ENCODE data around the gene SPTBN1.

Gene SPTBN1

DNA sequence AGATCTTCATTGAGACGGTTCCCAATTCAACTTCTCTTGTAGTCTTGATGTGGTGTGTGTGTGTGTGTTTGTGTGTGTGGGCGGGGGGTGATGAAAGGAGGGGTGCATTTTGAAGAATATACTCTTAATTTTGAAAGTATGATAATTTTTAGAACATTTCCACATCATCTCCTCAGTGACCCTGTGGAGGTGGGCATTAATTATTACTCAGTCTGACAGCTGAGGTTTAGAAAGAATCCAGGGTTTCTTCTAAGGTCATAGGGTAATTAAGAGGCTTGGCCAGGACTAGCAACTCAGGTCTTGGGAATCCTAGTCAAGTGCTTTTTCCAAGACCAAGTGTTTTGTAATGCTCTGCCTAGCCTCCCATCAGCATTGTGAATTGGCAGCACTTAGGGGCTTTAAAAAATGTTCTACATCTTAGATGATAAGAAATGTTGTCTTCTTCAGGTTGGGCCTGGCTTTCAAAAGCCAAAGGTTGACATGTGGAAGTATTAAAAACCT, 100.5 kb downstream of the SPTBN1 start:
- TF ChIP-seq, protein P1, sequence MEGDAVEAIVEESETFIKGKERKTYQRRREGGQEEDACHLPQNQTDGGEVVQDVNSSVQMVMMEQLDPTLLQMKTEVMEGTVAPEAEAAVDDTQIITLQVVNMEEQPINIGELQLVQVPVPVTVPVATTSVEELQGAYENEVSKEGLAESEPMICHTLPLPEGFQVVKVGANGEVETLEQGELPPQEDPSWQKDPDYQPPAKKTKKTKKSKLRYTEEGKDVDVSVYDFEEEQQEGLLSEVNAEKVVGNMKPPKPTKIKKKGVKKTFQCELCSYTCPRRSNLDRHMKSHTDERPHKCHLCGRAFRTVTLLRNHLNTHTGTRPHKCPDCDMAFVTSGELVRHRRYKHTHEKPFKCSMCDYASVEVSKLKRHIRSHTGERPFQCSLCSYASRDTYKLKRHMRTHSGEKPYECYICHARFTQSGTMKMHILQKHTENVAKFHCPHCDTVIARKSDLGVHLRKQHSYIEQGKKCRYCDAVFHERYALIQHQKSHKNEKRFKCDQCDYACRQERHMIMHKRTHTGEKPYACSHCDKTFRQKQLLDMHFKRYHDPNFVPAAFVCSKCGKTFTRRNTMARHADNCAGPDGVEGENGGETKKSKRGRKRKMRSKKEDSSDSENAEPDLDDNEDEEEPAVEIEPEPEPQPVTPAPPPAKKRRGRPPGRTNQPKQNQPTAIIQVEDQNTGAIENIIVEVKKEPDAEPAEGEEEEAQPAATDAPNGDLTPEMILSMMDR (IDR thresholded peaks at IDR 0.05; ENCODE audit: extremely low read depth, insufficient read depth, missing control alignments): no peak
- in situ Hi-C loops (cut with MboI; ENCODE audit: low pct_unique_long_range_greater_than_20kb, low sequenced_read_pairs, unreplicated experiment): no loop called here
- DNase-seq (ENCODE audit: low spot score): no peak

DNA sequence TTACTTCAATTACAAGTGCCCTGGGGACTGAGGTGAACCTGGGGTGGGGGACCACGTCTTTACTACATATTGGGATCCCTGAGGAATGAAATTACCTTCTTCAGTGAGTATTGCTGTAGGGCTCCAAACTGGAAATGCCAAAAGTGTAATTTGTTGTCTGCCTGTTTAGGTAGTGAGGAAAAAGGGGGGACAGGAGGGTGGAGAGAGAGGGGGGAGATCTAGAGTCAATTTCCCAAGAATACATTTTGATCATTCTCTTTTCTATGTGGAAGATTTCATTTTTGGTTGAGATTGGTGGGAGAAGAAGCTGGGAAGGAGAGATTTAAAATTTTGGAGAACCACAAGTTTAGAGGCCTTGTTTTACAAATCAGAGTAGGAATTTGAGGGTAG, 101.1 kb downstream of the SPTBN1 start:
- DNase-seq (ENCODE audit: low spot score): no peak
- TF ChIP-seq, protein P1 (IDR thresholded peaks at IDR 0.05; ENCODE audit: extremely low read depth, insufficient read depth, missing control alignments): no peak
- in situ Hi-C loops (cut with MboI; ENCODE audit: low pct_unique_long_range_greater_than_20kb, low sequenced_read_pairs, unreplicated experiment): no loop called here

DNA sequence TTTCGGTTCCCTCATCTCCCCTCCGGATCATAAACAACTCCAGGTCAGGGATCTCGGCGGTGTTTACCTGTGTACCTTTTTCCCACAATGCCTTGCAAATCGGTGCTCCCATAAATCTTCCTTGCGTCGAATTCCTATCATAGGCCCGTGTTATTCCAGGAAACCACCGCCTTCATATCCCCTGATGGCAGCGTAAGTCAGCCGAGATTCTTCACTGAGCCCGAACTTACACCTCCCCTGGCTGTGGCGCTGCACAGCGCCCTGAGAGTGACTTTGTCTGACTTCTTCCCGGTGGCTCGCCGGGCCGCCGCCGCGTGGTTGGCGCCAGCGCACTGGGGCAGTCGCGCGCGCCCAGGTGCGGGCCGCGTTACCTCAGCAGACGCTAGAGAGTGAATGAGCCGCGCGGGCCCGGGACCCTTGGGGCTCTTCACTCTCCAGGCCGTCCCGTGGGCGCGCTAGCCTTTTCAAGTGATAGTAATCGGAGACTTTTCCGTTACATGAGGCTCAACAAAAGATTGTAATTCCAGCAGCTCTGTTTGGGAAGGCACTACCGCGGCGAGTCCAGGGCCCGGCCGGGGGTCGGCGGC, 101.6 kb downstream of the SPTBN1 start:
- TF ChIP-seq, protein P1 (IDR thresholded peaks at IDR 0.05; ENCODE audit: extremely low read depth, insufficient read depth, missing control alignments): no peak
- DNase-seq (ENCODE audit: low spot score): peak; percentile 63
- in situ Hi-C loops (cut with MboI; ENCODE audit: low pct_unique_long_range_greater_than_20kb, low sequenced_read_pairs, unreplicated experiment): no loop called here

DNA sequence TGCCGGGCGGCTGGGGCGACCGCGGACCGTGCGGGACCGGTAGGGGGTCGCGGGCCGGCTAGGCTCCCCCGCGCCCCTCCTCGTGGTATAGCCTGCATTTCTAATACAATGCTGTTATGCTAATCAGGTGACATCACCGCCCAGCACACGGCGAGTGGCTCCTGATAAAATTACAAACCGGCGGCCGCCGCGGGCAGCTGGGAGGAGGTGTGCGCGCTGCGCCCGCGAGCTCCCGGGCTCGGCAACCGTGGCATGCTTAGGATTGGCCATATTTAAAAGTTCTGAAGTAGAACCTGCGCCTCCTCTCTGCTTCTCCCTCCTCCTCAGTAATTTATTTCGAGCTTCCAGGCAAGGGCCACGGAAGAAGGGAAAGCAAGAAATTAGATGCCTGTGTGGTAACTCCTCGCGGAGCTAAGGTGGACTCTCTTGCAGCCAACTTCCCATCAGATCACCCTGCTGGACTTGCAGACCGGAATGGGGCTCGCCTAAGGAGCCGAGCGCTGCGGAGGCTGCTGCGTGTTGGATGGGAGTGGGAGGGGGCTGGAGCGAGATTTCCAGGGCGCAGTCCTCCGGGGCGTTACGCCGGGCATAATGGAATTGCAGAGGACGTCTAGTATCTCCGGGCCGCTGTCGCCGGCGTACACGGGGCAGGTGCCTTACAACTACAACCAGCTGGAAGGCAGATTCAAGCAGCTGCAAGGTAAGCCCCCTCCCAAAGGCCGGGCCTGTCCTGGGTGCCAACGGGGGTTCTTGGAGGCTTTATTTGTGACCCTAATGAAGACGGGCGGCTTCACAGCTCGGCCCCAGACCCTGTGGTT, 102.3 kb downstream of the SPTBN1 start:
- in situ Hi-C loops (cut with MboI; ENCODE audit: low pct_unique_long_range_greater_than_20kb, low sequenced_read_pairs, unreplicated experiment): no loop called here
- TF ChIP-seq, protein P1 (IDR thresholded peaks at IDR 0.05; ENCODE audit: extremely low read depth, insufficient read depth, missing control alignments): no peak
- DNase-seq (ENCODE audit: low spot score): peak; percentile 76

DNA sequence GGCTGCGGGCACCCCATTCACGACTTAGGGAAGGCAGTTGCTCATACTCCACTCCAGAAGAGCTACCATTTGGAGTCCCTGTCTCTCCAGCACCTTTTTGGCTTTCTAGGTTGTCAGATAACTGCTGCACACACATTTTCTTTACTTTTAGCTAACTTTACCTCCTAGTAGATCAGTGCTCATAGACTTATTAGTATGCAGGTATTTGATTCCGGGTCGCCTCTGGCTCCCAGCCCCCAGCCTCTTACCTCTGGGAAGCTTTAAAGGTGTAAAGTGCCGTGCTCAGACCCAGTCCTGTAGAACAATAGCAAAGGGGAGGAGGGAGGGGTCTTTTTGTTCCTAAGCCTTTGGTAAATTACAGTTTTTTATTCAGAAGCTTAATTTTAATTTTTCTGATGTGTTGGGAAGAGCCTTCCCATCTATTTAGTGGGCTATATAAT, 102.9 kb downstream of the SPTBN1 start:
- in situ Hi-C loops (cut with MboI; ENCODE audit: low pct_unique_long_range_greater_than_20kb, low sequenced_read_pairs, unreplicated experiment): no loop called here
- TF ChIP-seq, protein P1 (IDR thresholded peaks at IDR 0.05; ENCODE audit: extremely low read depth, insufficient read depth, missing control alignments): no peak
- DNase-seq (ENCODE audit: low spot score): peak; percentile 29

DNA sequence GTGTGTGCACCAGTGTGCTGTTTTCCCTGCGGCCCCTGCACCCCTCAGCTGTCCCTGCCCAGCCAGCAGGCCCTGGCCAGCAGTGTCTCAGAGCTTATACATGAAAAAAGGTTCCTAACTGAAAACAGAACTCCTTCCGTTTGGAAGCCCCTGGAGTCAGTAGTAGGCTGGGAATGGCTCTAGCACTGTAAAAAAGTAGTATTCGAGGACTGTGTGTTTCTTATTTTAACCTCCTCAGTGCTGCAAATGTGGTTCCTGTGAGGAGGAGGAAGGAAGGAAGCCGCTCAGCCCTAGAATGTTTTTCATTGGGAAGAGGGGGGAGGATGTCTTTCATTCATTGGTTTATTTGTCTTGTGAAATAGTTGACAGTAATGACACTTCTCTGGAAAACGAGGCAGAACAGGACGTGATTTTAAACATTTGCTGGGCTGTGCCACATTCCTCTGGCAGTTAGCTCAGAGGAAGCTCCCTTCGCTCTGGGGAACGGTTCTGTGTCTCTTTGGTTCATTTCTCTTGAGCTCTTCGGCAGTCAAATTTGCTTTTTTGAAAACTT, 103.5 kb downstream of the SPTBN1 start:
- no peak for DNase-seq (ENCODE audit: low spot score)
- TF ChIP-seq, protein P1 (IDR thresholded peaks at IDR 0.05; ENCODE audit: extremely low read depth, insufficient read depth, missing control alignments): no peak
- in situ Hi-C loops (cut with MboI; ENCODE audit: low pct_unique_long_range_greater_than_20kb, low sequenced_read_pairs, unreplicated experiment): no loop called here

All from GM13977 (cell line).